HG02938 (cell line): ENCODE results near the gene NECAB2.

ENCODE experiments used
- ATAC-seq: cut with Tn5 transposase; IDR thresholded peaks from one replicate; pipeline ENCODE4 v1.9.1; 2021; ENCODE audit warnings: mild to moderate bottlenecking, moderate library complexity; ENCODE audit not compliant: unreplicated experiment

NECAB2 gene

GRCh38 chr16:83967838-83968305 lies at the start of gene NECAB2:
TSS of gene NECAB2 (plus strand) at chr16:83968244. CDS start at chr16:83968649, 405 bp downstream.
- ATAC-seq = no peak

DNA sequence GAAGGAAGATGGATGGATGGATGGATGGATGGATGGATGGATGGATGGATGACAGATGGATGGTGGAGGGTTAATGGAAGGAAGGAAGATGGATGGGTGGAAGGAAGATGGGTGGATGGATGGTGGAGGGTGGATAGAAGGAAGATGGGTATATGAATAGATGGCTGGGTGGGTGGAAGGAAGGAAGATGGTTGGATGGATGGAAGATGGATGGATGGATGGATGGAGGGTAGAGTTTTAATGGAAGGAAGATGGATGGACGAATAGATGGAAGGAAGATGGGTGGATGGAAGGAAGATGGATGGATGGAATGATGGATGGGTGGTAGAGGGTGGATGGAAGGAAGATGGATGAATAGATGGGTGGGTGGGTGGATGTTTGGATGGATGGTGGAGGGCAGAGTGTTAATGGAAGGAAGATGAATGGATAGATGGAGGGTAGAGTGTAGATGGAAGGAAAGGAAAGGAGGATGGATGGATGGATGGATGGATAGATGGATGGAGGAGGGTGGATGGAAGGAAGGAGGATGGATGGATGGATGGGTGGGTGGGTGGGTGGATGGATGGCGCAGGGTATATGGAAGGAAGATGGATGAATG lies 47.1 kb upstream of the NECAB2 start:
- ATAC-seq = no peak

- no peak for ATAC-seq
Observed at GRCh38 chr16:83923581-83924365, 44.3 kb upstream of the NECAB2 start.

GRCh38 chr16:83924686-83925085 lies 43.4 kb upstream of the NECAB2 start:
- no peak for ATAC-seq

DNA sequence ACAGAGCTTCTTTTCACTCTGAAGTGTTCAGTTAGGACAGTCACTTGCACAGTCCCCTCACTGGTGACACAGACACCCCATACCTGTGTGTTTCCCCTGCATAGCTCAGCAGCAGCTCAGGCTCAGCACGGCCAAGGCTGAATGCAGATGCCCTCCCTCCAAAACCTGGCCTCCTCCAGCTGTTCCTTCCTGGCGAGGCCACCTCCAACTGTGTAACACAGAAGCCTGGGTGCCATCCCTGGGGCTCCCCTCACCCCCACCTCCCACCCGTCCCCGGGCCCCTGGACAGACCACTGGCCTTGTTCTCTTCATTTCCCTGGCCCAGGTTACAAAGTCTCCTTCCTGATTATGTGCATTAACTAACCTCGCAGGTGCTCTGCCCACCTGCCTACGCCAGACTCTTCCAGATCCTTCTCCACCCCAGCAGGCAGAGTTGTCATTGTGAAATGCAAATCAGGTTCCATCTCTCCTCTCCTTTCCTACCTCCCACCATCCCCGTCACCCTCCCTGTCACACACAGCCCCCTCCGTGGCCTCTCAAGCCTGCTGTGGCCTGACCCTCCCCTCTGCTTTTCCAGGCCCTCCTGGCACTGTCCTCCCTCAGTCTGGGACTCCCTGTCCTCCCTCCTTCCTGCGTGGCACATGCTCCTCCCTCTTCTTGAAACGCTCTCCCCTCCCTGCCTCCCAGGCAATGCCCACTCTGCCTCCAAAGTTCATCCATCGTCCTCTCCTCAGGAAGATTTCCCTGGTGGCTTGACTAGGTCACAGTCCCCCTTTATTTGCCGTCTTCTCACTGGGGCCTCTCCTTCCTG lies 42.7 kb upstream of the NECAB2 start:
- no peak for ATAC-seq

DNA sequence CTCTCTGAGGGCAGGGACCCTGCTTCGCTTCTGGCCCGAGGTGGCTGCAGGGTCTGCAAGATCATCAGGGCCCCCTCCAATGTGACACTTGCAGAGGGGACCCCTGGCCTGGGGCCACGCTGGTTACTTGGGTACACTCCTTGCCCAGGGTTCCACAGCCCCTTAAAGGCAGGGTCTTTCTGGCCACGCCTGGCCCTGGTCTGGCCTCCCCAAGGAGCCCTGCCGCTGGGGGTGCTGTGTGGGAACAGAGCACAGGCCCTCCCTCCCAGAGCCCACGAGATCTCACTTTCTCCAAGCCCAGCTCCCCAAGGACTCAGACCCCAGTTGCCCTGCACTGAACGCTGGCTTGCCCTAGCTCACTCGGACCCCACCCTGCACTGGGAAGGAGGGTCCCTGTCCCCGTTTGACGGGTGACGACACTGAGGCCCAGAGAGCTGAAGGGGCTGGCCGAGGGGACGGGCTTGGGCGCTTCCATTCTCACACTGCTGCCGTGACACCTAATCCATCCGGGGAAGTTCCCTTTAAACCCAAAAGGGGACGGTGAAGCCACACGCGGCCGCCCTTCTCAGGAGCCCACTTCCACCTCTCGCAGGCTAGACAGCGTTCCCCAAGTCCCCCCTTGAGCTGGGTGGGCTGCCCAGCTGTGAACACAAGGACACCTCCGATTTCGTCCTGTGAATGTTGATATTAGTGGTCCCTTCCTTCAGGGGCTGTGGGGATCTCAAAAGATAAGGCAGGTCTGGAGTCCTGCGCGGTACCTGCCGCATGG lies 41.9 kb upstream of the NECAB2 start:
- no peak for ATAC-seq

DNA sequence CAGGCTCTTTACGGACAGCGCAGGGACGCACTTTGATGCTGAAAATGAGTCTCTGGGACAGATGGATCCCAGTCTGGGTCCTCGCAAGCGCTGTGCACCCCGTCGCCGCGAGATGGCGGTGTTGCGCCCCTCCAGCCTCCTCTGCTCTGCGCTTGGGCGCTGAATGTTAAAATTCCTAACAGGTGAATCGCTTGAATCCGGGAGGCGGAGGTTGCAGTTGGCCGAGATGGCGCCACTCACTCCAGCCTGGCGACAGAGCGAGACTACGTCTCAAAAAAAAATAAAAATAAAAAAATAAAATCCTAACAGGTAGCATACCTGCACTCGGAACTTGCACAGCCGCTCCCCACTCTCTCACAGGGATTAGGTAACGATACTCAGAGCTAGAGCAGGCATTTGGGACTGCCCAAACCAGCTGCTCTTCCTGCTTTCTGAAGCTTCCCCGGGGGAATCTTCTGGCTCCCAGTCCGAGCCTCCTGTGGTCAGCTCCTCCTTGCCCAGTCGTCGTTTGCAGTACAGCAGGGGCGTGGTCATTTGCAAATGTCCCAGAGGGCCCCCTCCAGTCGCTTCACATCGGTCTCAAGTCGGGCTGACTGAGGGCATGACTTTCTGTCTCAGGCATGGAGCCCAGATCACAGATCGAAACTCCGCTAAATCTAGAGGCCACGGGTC lies 41.2 kb upstream of the NECAB2 start:
- ATAC-seq = no peak

DNA sequence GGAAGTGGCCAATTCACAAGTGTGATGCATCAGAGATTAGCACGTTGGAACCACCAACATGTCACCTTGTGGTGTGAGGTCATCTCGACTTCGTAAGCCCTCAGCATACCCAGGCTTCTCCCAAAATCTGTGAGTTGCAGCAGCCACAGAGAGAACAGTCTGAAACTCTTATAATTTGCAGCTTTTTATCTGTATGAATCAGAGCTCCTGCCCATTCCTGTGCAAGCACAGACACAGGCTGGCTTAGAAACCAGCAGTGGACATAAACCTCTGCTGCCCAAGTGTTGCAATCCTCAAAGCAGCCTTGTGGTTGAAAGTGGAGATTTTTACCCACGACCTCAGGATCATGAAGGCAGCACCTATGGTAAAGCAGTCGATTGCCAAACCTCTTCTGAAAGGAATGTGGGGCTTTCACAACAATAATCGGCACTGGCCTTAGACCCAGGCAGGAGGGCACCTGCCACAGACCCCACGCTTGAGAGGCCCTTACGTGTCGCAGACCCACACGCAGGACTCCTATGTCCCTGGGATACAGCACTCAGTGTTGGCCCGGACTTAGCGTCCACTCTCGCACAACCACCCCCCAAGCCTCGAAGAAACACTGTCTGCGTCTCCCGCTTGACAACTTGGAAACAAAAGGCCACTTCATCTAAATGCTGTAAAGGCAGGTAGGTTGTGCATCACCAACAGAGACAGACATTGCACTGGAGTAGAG lies 39.5 kb upstream of the NECAB2 start:
- no peak for ATAC-seq

DNA sequence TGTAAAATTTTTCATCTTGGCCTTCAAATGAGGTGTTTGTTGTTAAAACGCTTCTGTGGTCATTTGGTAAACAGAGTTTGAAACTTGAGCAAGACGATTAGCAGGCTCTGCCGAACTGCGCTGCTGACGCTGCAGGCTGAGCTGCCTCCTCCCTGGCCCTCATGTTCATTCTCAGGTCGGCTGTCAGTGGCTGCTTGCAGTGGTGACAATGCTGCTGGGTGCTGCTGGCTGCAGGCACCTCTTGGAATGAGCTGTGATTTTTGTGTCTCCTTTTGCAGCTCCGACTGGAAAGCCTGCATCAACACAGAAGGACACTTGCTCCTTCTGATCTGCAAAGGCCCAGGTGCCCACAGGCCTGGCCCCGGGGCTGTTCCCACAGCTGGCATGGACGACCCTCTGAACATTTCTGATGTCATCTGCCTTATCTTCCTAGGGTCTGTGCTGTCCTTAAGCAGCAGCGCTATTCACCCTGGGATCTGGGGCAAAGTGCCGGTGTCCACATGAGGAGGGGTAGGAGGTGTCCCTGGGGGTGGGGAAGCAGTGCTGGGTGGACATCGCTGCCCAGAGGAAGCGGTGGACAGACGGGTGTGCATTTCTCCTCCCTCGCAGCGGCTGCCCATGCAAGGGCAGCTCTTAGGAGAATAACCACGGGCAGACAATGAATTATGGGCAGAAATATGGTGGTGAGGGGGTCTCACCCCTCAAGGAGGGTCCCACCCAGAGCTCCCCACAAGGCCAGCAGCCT lies 38.1 kb upstream of the NECAB2 start:
- no peak for ATAC-seq

DNA sequence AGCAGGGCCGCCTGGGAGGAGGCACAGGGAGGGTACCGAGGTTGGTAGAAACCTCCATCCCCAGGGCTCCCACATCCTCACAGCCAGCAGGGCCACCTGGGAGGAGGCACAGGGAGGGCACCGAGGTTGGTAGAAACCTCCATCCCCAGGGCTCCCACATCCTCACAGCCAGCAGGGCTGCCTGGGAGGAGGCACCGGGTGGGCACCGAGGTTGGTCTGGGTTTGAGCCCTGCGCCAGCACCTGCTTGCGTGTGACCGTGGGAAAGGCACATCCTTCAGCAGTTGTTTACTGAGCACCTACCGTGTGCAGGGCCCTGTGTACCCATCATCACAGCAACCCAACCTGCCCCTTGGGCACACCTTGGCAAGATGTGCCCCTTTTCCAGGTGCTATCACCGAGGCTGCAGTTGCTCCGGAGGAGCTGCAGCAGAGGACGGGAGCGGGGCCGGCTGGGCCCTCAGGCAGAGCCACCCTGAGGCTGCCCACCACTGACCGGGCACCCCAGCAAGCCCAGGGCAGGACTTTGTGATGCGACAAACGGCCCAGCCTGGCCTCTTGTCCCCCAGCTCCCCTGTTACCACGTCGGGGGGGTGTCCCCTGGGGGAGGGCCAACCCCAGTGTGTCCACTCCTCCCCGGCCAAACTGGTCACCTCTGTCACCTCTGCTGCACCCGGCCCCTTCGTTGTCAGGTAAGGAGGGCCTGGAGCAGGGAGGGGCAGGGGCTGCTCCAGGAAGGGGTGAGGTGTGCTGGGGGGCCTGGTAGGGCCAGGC lies 37.1 kb upstream of the NECAB2 start:
- ATAC-seq = no peak

- no peak for ATAC-seq
Observed at GRCh38 chr16:83931556-83931955, 36.5 kb upstream of the NECAB2 start.

DNA sequence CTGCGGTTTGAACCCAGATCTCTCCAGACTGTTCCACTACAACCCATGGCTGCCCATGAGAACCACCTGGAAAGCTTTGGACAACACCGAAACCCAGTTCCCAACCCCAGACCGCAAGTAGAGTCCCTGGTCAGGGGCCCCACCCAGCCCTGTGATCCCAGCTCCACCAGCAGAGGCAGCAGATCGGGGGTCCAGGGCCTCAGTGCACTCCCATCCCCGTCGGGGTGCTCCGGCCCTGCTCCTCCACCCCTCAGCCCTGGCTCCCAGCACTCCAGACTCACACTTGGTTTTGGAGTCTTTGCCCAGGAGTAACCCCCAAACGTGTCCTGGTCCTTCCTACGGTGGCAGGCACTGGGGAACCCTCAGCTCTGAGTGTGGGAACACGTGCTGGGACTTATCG lies 35.7 kb upstream of the NECAB2 start:
- no peak for ATAC-seq

DNA sequence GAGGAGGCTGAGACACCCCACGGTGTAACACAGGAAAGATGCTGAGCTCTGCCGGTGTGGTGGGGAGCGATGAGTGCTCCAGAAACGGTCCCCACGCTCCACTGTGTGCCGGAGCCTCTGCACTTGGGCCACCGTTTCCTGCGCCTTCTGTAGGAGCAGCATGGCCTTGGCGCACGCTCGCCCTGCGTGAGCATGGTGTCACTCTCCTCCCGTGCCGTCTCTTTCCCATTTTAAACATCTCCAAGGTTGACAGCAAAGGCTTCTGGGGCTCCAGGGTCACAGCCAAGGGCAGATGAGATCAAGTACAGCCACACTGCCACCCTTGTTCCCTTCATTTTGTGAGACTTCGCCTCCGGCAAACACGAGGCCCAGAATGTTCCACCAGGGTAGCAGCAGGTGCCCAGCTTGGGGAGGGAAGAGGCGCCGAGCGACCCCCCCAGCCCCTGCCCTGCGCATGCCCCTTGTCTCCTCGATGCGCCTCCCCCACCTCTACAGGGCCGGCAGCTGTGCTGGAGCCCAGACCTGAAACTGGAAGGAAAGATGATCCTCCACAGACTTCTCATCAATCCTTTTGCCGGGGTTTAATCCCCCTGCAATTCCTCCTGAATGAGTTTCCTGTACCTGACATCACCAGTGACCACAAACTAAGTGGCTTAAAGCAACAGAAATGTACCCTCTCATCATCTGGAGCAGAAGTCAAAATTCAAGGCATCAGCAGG lies 34.9 kb upstream of the NECAB2 start:
- ATAC-seq = no peak

GRCh38 chr16:83933885-83934683 lies 34.0 kb upstream of the NECAB2 start:
- ATAC-seq = no peak

DNA sequence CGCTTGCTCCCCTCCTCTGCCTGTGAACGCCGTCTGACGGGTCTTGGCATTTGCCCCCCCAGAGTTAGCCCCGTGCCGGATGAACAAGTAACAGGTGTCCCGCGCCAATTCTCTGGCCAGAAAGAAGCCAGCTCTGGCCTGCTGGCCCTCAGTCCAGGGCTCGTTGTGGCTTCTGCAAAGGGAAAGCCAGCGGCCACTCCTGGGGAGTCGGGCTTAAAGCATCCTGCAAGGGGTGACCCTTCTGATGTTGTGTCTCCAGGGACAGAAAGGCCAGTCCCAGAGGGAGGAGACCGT lies 33.4 kb upstream of the NECAB2 start:
- no peak for ATAC-seq

DNA sequence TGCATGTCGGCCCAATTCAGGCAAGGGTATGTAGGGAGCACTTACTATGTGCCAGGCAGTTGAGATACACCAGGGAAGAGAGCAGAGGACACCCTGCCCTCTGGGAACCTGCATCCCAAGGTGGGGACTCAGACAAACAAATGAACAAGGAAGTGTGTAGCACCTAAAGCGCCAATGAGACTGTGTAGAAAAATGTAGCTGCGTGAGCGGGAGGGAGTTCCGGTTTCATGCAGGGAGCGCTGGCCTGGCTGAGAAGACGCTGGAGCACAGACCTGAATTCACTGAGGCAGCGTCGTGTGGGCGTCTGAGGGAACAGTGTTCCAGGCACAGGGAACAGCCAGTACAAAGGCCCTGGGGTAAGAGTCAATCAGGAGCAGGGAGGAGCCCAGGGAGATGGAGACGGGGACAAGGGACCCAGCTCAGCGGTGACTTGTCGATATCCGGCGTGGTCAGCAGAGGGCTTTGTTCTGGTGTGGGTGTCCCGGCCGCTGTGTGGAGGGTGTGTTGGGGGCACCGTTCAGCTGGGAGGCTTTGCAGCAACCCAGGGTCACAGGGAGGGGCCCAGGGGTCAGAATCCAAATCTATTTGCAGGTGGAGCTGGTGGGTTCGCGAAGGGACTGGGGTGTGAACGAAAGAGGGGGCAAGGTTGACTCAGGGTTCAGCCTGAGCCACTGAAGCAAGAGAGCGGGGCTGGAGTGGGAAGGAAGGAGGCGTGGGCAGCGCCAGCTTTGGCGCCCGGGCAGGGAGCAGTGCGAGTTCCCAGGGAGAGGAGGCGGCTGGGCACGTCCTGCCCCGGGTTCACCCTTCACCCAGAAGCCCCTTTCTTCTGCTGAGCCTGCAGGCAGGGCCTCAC lies 32.8 kb upstream of the NECAB2 start:
- no peak for ATAC-seq
